IPS-18c (cell line): ENCODE data around the gene IL18RAP.

Experiments
- H3K4me3 ChIP-seq: 2 replicates; pipeline ENCODE4 v1.7.0; 2013; ENCODE audit warnings: low read depth, mild to moderate bottlenecking, low read length, moderate library complexity; ENCODE audit not compliant: insufficient read depth
- H3K9me3 ChIP-seq: one replicate; pipeline ENCODE4 v1.6.1; 2013; ENCODE audit warnings: mild to moderate bottlenecking, low read length, moderate library complexity; ENCODE audit not compliant: control insufficient read depth, insufficient read depth

Gene IL18RAP

GRCh38 chr2:102417946-102418345, 5.0 kb upstream of the IL18RAP start:
- no peak overlapping the region for H3K4me3 ChIP-seq

GRCh38 chr2:102418421-102418961, 4.5 kb upstream of the IL18RAP start:
- peaks cover 3% of the 10 kb centered on the region for H3K9me3 ChIP-seq
- no peak overlapping the region for H3K4me3 ChIP-seq

More at GRCh38 chr2:102417946-102418345, 5.0 kb upstream of the IL18RAP start:
- H3K9me3 ChIP-seq = peaks cover 3% of the 10 kb centered on the region

DNA sequence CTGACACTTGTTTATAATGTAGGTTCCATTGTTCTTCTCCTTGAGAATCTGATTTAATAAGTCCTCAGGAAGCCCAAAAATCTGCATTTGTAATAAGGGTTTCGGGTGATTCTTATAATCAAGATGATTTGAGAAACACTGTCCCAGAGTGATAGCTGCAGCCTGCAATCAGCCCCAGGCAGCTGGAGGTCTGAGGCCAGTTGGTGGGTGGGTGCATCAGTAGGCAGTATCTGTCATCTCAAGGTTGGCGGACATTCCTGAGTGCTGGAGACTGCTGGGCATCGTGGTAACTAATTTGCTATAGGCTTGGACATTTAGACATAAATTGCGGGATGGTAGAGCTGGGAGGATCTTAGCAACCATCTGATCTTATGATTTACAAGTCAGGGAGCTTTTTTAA, 2.7 kb upstream of the IL18RAP start:
- no peaks in the 10 kb centered on the region for H3K9me3 ChIP-seq
- H3K4me3 ChIP-seq = no peak overlapping the region

- Histone ChIP-seq H3K9me3 (no peaks in the 10 kb centered on the region), H3K4me3 (no peak overlapping the region)
Measured at GRCh38 chr2:102421890-102422759, 835 bp upstream of the IL18RAP start.

DNA sequence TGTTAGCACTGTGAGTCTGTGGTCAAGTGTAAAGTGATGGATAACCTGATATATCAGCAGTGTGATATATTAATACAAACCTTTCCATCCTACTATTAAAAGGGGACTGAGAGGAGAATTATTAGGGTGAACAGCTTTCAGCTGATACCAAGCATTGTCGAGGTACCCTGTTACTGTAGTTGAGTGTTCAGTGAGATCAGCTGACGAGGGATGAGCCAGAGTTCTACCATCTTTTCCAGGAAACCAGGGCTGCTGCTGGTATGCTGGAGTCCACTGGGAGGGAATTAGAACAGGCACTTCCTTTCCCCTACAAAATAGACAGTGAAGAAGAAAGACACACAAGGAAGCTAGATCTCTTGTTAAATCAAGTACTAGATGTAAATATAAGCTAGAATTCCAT, 408 bp downstream of the IL18RAP start:
- H3K4me3 ChIP-seq = no peak overlapping the region
- H3K9me3 ChIP-seq = no peaks in the 10 kb centered on the region

- Histone ChIP-seq H3K4me3 (no peak overlapping the region), H3K9me3 (no peaks in the 10 kb centered on the region)
Measured at GRCh38 chr2:102424754-102425153, 1.8 kb downstream of the IL18RAP start.

DNA sequence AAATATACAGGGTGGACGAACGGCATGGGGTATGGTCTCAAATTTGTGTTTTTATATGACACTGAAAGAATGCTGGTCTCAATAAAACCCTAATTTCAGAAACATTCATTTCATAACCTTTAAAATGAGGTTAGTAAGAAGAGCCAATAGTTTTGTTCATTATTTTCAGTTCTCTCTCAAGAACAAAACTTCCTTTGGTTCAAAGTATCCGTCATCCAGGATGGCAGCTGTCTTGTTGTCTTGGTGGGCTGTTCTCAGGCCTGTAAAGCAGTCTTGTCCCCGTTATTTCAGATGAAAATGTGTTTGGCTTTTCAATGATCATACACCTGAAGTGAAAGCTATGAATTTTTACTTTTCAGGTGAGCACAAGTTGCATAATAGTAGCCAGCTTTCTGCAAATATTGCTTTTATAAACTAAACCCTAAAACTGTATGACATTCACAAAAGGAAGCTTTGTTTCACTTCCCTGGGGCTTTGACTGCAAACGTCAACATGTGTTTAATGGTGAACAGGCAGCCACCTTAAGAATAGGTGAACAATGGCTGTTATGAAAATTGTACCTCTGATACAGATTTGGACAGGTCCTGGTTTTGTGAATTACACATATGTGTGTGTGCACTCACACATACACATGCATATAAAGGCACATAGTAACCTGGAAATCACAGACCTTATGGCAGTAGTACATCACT, 2.6 kb downstream of the IL18RAP start:
- no peaks in the 10 kb centered on the region for H3K9me3 ChIP-seq
- H3K4me3 ChIP-seq = no peak overlapping the region

DNA sequence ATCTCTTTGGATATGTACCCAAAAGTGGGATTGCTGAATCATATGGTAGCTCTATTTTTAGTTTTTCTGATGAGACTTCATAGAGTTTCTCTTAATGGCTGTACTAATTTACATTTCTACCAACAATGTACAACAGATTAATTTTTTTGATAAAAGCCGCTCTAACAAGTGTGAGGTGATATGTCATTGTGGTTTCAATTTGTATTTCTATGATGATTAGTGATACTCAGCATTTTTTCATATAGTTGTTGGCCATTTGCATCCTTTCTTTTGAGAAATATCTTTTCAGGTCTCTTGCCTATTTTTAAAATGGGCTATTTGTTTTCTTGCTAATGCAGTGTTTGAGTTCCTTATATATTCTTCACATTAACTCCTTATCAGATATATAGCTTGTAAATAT, 4.3 kb downstream of the IL18RAP start:
- Histone ChIP-seq H3K9me3 (no peaks in the 10 kb centered on the region), H3K4me3 (no peak overlapping the region)

DNA sequence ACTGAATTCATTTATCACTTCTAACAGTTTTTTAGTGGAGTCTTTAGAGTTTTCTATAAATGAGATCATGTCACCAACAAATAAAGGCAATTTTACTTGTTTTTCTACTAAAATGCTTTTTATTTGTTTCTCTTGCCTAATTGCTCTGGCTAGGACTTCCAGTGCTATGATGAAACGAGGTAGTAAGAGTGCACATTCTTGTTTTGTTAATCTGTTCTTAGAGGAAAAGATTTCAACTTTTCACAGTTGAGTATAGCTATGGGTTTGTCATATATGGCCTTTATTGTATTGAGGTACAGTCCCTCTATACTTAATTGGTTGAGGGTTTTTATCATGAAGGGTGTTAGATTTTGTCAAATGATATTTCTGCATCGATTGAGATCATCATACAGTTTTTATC, 5.6 kb downstream of the IL18RAP start:
- H3K9me3 ChIP-seq = no peaks in the 10 kb centered on the region
- no peak overlapping the region for H3K4me3 ChIP-seq

DNA sequence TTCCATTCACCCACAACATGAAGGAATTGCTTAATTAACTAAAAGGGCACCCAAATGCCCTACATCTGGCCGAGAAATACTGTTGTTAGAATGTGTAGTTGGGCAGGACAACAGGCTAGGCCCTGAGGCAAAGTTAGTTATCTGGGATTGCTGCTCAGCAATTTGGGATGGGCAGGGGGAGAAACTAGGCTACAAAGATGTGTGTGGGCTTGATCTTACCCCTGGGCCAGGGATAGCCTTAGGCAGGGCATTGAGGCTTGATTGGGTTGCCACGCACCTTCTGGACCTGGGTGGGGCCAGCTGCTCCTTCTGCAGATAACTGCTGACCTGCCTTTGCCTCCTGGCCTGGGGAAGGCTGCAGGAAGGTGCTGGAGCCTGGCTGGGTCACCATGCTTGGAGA, 9.4 kb downstream of the IL18RAP start:
- no peak overlapping the region for H3K4me3 ChIP-seq
- H3K9me3 ChIP-seq = no peaks in the 10 kb centered on the region

DNA sequence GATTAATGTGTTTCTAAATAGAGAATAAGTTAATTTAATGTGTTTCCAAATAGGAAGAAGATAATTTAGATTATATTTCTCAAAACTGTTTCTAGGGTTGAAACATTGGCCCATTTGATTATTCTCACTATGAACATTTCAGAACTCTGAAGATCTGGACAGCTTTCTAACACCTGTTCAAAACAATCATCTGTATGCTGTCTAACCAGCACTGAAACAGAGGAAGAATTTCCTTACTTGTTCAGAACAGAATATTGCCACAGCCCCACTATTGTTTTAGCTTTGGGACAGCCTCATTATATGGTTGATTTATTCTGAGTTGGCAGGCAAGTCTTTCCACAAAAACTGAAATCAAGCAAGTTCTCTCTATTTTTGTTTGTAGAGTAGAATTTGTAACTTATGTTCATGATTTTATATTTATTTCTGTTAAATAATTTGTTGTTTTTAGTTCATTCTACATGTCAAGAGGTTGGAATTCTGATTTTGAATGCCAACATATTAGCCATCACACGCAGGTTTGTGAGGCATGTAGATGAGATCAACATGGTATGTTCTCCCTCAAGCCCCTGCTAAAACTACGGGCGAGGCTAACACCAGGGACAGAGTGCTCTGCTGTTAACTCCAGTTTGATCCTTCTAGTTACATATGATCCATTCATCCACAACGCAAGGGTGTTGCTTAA, 11.2 kb downstream of the IL18RAP start:
- Histone ChIP-seq H3K9me3 (no peaks in the 10 kb centered on the region), H3K4me3 (no peak overlapping the region)

- H3K4me3 ChIP-seq = no peak overlapping the region
- H3K9me3 ChIP-seq = no peaks in the 10 kb centered on the region
Measured at GRCh38 chr2:102434655-102435381, 11.9 kb downstream of the IL18RAP start.

DNA sequence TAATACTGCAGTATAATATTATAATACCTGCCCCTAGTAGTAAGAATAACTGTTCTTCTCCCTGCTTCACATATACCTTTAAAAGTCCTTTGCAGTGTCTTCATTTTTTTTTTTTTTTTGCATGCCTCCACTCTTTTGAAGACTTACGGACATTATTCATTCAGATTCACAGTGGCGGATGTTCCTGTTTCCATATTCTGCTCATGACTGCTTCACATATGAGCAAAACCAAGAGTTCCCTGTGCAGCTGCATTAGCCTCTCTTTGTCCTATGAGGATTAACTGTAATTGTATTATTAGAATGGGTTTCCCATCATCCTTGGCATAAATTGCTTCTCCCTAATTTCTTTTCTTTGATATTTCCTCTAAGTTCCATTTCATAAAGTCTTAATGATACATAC, 12.8 kb downstream of the IL18RAP start:
- Histone ChIP-seq H3K9me3 (no peaks in the 10 kb centered on the region), H3K4me3 (no peak overlapping the region)

- Histone ChIP-seq H3K9me3 (no peaks in the 10 kb centered on the region), H3K4me3 (no peak overlapping the region)
Measured at GRCh38 chr2:102436323-102436722, 13.4 kb downstream of the IL18RAP start.

DNA sequence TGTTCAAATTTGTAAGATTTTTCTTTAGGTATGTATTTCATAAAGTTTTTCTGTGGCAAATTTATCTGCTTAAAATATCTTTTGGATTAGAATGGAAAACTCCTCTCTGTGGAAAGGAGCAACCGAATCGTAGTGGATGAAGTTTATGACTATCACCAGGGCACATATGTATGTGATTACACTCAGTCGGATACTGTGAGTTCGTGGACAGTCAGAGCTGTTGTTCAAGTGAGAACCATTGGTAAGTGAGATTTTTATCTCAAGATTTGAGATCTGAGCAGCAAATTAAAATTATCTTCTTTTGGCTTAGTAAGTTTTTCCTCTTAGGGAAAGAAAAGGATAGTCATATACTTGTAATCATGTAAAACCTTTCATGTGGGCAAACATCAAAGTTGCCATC, 14.2 kb downstream of the IL18RAP start:
- Histone ChIP-seq H3K9me3 (no peaks in the 10 kb centered on the region), H3K4me3 (no peak overlapping the region)

DNA sequence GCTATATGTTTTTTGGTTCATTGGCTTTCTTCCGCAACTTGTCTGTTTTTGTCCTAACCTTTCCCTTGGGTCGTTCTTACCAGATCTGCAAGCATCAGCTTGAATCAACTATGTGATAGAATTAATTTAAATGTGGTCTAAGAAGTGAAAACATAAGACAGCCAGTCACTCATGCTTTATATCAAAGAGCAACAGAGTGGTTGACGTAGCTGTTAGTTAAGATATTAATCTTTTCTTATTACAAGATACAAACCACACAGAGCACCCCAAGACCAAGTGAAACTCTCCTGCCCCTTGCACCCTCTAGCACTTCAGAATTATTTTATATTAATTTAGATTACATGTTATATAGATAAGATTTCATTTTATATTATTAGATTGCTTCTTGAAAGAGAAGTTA, 15.2 kb downstream of the IL18RAP start:
- Histone ChIP-seq H3K9me3 (no peaks in the 10 kb centered on the region), H3K4me3 (no peak overlapping the region)

DNA sequence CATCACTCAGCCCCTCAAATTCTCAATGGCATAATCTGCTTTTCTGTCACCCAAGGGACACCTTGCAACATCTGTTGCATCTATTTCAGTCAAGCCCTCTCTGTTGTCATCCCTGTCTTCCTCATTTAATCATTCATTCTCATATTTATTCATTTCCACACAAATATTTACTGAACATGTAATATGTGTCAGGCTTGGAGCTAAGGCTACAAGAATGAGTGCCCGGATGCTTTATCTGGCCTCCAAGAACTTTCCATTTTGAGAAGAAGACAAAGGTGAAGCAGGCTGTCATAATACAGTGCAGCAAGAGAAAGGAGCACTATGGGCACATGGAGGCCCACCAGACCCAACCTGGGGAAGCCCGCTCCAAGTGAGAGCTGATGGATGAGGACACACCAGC, 15.6 kb downstream of the IL18RAP start:
- no peaks in the 10 kb centered on the region for H3K9me3 ChIP-seq
- H3K4me3 ChIP-seq = no peak overlapping the region
